Smooth muscle cell of the pulmonary artery (primary cell): Measurements from ENCODE around the gene RCHY1. TPM values are rescaled to one million over a fixed set of nuclear protein-coding genes. Genes with fewer than 3 reads are reported as not detected.

Experiments used
- total RNA-seq: library from RNA; depleted of rRNA; stranded (reverse); fragments of >200 nt; gene quantifications from 2 replicates; pipeline ENCODE4 v1.2.3, GENCODE V29; 2014

The RCHY1 gene
- 17.5 and 25.2 TPM in 2 replicates for total RNA-seq

DNA sequence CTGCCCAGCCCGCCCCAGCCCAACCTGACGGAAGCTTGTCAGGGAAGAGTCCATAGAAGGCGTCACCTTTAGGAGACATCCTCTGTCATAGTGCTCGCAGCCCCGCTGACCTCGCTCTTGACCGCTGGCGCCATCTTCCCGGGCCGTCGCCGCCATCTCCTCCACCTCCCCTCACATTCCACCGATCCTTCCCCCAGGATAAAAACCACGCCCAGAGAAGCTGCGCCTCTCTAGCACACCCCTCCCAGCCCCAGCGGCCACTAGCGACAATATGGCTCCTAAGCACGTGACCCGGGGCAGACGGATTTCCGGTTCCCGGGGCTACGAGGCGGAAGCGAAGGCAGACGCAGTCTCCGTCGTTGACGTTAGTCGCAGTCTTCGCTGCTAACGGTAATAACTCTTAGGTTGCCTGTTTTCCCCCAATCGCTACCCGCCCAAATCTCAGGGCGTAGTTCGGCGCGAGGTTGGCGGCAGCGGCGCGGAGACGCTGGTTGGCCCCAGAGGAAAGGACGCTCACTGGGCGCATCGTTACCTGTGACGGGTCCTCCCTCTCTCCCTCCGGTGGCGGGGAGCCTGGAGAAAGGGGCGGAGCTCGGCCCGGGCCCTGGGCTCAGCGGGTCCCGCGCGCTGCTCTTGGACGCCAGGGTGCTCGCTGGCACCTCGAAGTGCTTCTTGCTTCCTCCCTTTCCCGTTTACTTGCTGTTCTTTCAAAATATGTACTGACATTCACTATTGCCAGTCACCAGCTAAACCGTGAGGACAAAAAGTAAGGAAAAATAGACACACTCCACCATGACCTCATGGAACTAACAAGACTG is at the start of gene RCHY1, which contains the start of gene THAP6:
RCHY1 (minus strand) TSS at position 273 of the 818 bp plus-strand sequence; CDS start at position 156, 117 bp downstream.
THAP6 (plus strand) TSS at position 343 of the 818 bp plus-strand sequence. CDS start 980 bp downstream, outside the sequence.

GRCh38 chr4:75555294-75556164 is 41.3 kb upstream of the RCHY1 start, which contains the start of gene ODAPH:
TSS of gene ODAPH (plus strand) at chr4:75556066. CDS start at chr4:75556083, 17 bp downstream.

Other genes starting within 250 kb of the RCHY1 start
- gene THAP6, start 70 bp upstream of the RCHY1 start, total RNA-seq: 13.8 and 15.6 TPM in 2 replicates
- not detected in 2 replicates for gene ODAPH, start 41.7 kb upstream of the RCHY1 start, total RNA-seq
- 0.39 and 2.3 TPM in 2 replicates for gene CDKL2, start 116.1 kb upstream of the RCHY1 start, total RNA-seq
- gene G3BP2, start 159.0 kb upstream of the RCHY1 start, total RNA-seq: 159 and 171 TPM in 2 replicates
- 132 and 175 TPM in 2 replicates for gene USO1, start 210.2 kb upstream of the RCHY1 start, total RNA-seq